ENCODE data around the gene MEGF9.

Gene MEGF9

GRCh38 chr9:120714088-120714845, at the start of gene MEGF9:
Gene MEGF9 (minus strand): TSS chr9:120714470. CDS start chr9:120714358, 112 bp downstream.
- in situ Hi-C loops (cut with MboI; ENCODE audit: low sequenced_read_pairs, unreplicated experiment) = no loop called here
- TF ChIP-seq CTCF (IDR thresholded peaks at IDR 0.05; ENCODE audit: borderline replicate concordance, control extremely low read depth, extremely low read depth, insufficient read depth, missing control alignments) = no peak
- peak; percentile 99 for DNase-seq (ENCODE audit: low spot score)

- no peak for TF ChIP-seq CTCF (IDR thresholded peaks at IDR 0.05; ENCODE audit: borderline replicate concordance, control extremely low read depth, extremely low read depth, insufficient read depth, missing control alignments)
- in situ Hi-C loops (cut with MboI; ENCODE audit: low sequenced_read_pairs, unreplicated experiment) = loop anchor here (25.0 kb wide), 2 partner anchors 301 to 626 kb away; partner anchors contain the start of genes C5 and CNTRL
- DNase-seq (ENCODE audit: low spot score) = no peak
Measured at GRCh38 chr9:120761006-120761405, 46.7 kb upstream of the MEGF9 start.

- in situ Hi-C loops (cut with MboI; ENCODE audit: low sequenced_read_pairs, unreplicated experiment) = loop anchor here (25.0 kb wide), 2 partner anchors 302 to 627 kb away; partner anchors contain the start of genes C5 and CNTRL
- DNase-seq (ENCODE audit: low spot score) = no peak
- no peak for TF ChIP-seq CTCF (IDR thresholded peaks at IDR 0.05; ENCODE audit: borderline replicate concordance, control extremely low read depth, extremely low read depth, insufficient read depth, missing control alignments)
Measured at GRCh38 chr9:120759755-120760400, 45.6 kb upstream of the MEGF9 start.

GRCh38 chr9:120758544-120758943, 44.3 kb upstream of the MEGF9 start:
- in situ Hi-C loops (cut with MboI; ENCODE audit: low sequenced_read_pairs, unreplicated experiment) = loop anchor here (25.0 kb wide), 2 partner anchors 304 to 629 kb away; partner anchors contain the start of genes C5 and CNTRL
- no peak for TF ChIP-seq CTCF (IDR thresholded peaks at IDR 0.05; ENCODE audit: borderline replicate concordance, control extremely low read depth, extremely low read depth, insufficient read depth, missing control alignments)

GRCh38 chr9:120757026-120757913, 43.0 kb upstream of the MEGF9 start:
- no peak for TF ChIP-seq CTCF (IDR thresholded peaks at IDR 0.05; ENCODE audit: borderline replicate concordance, control extremely low read depth, extremely low read depth, insufficient read depth, missing control alignments)
- DNase-seq (ENCODE audit: low spot score) = no peak
- in situ Hi-C loops (cut with MboI; ENCODE audit: low sequenced_read_pairs, unreplicated experiment) = loop anchor here (25.0 kb wide), 2 partner anchors 305 to 630 kb away; partner anchors contain the start of genes C5 and CNTRL

More at GRCh38 chr9:120758544-120758943, 44.3 kb upstream of the MEGF9 start:
- no peak for DNase-seq (ENCODE audit: low spot score)

GRCh38 chr9:120756531-120756930, 42.3 kb upstream of the MEGF9 start:
- TF ChIP-seq CTCF (IDR thresholded peaks at IDR 0.05; ENCODE audit: borderline replicate concordance, control extremely low read depth, extremely low read depth, insufficient read depth, missing control alignments) = no peak
- in situ Hi-C loops (cut with MboI; ENCODE audit: low sequenced_read_pairs, unreplicated experiment) = loop anchor here (25.0 kb wide), 2 partner anchors 306 to 631 kb away; partner anchors contain the start of genes C5 and CNTRL
- DNase-seq (ENCODE audit: low spot score) = no peak

Measured in GM13976 (cell line).